Raji (cell line): ENCODE results near the gene ADIPOR1.

Experiments
- POLR2A ChIP-seq: IDR thresholded peaks from 2 replicates; pipeline ENCODE4 v1.6.1; 2011; ENCODE audit warnings: low read depth, low read length, control low read depth; ENCODE audit not compliant: insufficient read depth

ADIPOR1 gene

GRCh38 chr1:202957733-202958543 lies at the start of gene ADIPOR1:
TSS of gene ADIPOR1 (minus strand) at chr1:202958312. CDS start at chr1:202951070, 7,242 bp downstream.
- peak; percentile 86 for TF ChIP-seq POLR2A

GRCh38 chr1:203006948-203007871 lies 49.1 kb upstream of the ADIPOR1 start, which contains the start of gene TMEM183A:
TSS of gene TMEM183A (plus strand) at chr1:203007374. CDS start at chr1:203007466, 92 bp downstream.
- peak; percentile 98 for TF ChIP-seq POLR2A

- TF ChIP-seq POLR2A: no peak
These were observed 44.8 kb upstream of the ADIPOR1 start for GRCh38 chr1:203002951-203003350.

GRCh38 chr1:203001986-203002385 lies 43.9 kb upstream of the ADIPOR1 start:
- TF ChIP-seq POLR2A: no peak

- no peak for TF ChIP-seq POLR2A
These were observed 42.3 kb upstream of the ADIPOR1 start for GRCh38 chr1:203000217-203000944.

- no peak for TF ChIP-seq POLR2A
These were observed 41.0 kb upstream of the ADIPOR1 start for GRCh38 chr1:202998836-202999750.

- no peak for TF ChIP-seq POLR2A
These were observed 36.6 kb upstream of the ADIPOR1 start for GRCh38 chr1:202994756-202995155.

GRCh38 chr1:202991112-202991511 lies 33.0 kb upstream of the ADIPOR1 start:
- TF ChIP-seq POLR2A: no peak

GRCh38 chr1:202989879-202990278 lies 31.8 kb upstream of the ADIPOR1 start:
- no peak for TF ChIP-seq POLR2A

GRCh38 chr1:202987922-202988583 lies 29.9 kb upstream of the ADIPOR1 start:
- TF ChIP-seq POLR2A: no peak

GRCh38 chr1:202987255-202987654 lies 29.1 kb upstream of the ADIPOR1 start:
- no peak for TF ChIP-seq POLR2A

- TF ChIP-seq POLR2A: no peak
These were observed 24.8 kb upstream of the ADIPOR1 start for GRCh38 chr1:202982715-202983430.

- no peak for TF ChIP-seq POLR2A
These were observed 23.8 kb upstream of the ADIPOR1 start for GRCh38 chr1:202981939-202982338.
